GM21576 (cell line): ENCODE data around the gene PUS7L.
"Not testable (repeated sequence)": the region's sequence is repeated elsewhere in the genome, so short reads cannot be mapped to it uniquely, and the experiment has no call there.

Experiments
- ATAC-seq: cut with Tn5 transposase; IDR thresholded peaks from one replicate; pipeline ENCODE4 v1.9.1; 2021; ENCODE audit warnings: mild to moderate bottlenecking, moderate library complexity; ENCODE audit not compliant: unreplicated experiment

The PUS7L gene

GRCh38 chr12:43750814-43751213 lies 7.8 kb downstream of the PUS7L start:
- ATAC-seq: no peak

DNA sequence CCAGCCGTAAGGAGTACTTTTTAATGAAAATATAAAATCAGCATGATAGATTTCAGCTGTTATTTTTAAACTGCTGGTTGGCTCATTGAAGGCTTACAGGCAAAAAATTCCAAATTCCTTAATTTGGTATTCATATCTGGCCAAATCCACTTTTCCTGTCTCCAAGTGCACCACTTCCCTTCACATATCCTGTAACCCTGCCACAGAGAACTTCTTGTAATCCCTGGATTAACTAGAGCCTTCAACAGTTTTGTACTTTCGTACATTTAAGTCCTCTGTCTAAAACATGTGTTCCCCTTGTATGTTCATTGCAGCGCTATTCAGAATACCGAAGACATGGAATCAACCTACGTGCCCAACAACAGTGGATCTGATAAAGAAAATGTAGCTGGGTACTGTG lies 9.6 kb downstream of the PUS7L start:
- no peak for ATAC-seq

GRCh38 chr12:43744826-43745225 lies 13.8 kb downstream of the PUS7L start:
- no peak for ATAC-seq

DNA sequence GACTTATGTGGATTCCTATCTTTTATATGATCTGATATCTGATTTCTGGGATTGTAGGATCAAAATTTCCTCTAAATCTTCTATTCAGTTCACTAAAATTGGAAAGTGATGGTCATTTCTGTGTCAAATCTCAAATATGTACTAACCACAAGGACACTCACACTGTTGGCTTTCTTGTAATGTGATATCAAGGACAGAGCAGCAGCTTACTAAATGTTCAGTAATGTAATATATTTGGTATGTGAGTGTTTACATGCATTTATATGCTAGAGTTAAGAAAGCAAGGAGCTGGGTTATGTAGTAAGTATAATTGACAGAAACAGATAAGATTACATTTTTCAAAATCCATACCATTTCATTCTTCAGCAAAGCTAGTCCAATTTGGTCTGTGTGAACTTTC lies 16.5 kb downstream of the PUS7L start:
- ATAC-seq: no peak

- peak; percentile 67 for ATAC-seq
These were observed 18.0 kb downstream of the PUS7L start for GRCh38 chr12:43740511-43741100.

GRCh38 chr12:43737646-43738045 lies 20.9 kb downstream of the PUS7L start:
- ATAC-seq: no peak

- ATAC-seq: no peak
These were observed 21.6 kb downstream of the PUS7L start for GRCh38 chr12:43736927-43737440.

DNA sequence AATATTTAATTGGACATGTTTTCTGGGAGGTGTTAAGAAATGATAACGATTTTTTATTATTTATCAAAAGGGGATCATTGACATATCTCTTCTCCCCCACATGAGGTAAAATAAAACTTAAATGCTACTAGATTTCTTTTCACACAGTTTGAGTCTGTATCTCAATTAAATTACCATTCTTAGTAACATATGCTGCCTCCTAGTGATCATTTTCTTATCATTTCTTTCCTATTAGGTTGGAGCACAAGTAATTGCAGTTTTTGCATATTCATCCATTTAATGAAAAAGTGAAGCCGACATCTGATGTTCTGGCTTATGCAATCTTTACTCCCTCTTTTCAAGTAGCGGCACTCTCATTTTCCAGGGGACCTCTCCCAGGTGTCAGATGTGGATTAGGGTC lies 24.9 kb downstream of the PUS7L start:
- ATAC-seq: no peak

DNA sequence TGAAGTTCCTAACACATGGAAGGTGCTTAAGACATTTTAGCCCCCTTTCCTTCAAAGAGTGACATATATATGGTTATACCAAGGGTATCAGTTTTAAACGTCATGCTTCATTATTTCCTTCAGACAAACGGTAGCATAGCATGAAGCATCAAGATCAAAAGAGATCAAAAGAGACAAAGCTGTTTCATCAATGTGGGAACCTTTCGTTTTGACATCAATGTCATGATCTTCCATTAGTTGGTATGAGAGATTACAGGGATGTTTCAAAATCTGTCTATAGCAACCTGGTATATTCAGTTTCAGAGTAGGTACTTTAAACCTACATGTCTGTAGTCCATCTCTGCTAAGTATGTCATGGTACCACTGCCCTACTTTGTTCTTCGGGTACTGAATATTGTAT lies 28.3 kb downstream of the PUS7L start:
- ATAC-seq: no peak

GRCh38 chr12:43728698-43729097 lies 29.9 kb downstream of the PUS7L start:
- no peak for ATAC-seq

DNA sequence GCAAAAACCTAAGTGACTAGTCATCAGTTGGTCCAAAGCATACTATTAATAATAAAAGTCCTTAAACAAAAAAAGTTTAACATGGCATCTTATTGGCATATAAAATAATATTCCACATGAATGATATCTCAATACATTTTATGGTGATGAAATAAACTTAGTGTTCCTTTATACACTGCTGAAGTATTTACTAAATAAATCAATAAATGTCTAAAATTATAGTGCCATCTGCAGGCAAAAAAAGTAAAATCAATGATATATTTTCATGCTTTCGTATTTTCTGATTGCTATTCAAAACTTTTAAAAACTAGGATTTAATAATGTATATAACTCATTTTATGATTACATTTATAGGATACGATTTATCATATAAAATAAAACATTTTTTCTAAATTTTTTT lies 30.5 kb downstream of the PUS7L start:
- no peak for ATAC-seq

GRCh38 chr12:43723134-43723533 lies 35.5 kb downstream of the PUS7L start:
- ATAC-seq: no peak

GRCh38 chr12:43722621-43723020 lies 36.0 kb downstream of the PUS7L start:
- ATAC-seq: no peak

GRCh38 chr12:43711348-43711747 lies 47.2 kb downstream of the PUS7L start:
- no peak for ATAC-seq

DNA sequence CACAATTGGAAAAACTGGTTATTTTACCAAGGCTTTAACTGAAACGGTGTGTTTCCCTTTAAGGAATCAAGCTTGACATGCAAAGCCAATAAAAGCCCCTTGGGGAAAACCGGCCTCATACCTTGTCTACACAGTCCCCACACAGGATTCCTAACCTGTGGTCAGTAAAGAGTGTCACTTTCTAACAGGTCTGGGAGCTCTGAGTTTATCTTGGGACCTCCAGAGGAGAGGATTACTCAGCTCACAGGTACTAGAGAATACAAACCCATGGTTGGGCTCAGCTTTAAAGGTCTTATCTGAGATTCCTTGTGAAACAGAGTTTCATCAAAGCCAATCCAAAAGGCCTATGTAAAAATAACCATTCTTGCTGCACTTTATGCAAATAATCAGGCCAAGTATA lies 54.8 kb downstream of the PUS7L start:
- ATAC-seq: not testable (repeated sequence)

GRCh38 chr12:43701194-43701593 lies 57.4 kb downstream of the PUS7L start:
- ATAC-seq: not testable (repeated sequence)

DNA sequence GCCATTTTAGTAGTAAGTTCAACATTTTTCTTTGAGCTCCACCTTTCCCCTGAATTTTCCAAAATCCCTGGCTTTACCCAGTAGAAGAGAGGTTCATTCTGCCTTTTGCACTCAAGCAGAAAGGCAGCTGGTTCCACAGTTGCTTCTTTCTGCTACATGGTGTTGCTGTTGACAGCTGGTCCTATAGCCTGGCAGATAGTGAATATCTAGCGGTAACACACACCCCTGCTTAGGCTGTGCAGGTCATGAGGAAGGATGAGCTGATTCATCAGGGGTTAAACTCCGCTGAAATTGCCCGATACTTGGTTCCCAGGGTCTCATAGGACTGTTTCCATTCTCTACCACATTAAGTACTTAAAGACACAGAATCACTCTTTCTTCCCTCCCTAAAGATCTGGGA lies 62.4 kb downstream of the PUS7L start:
- no peak for ATAC-seq

DNA sequence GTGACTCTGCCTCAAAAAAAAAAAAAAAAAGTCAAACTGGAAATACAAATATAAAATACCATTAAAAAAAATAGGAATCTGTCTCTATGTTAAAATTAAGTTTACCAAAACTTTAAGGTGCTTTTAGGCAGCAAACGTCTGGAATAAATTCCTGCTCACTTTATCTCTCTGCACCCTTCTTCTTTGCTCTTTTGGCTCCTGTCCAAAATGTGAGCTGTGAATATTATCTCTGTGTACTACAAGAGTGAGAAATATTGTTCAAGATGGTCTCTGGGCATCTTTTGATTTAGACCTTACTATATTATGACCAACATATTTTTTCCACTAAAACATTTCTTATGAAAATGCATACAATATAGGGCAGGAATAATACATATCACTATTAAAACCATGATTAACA lies 63.7 kb downstream of the PUS7L start:
- ATAC-seq: no peak

DNA sequence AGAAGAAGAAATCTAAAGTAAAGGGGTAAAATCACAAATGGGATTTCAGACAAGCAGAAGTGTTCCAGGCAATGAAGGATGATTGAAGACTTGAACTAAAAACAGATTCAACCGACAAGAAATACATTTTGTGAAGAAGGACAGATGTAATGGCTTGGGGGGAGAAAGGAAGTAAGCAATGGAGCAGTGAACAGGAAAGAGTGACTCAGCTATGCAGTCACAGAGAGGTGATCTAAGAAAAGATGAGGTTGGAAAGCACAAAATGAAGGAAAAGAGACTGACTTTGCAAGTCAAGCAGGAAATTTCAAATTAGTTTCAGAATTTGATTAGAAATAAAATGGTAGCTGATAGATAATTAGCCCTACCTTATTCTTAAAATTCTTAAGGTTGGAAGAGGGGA lies 66.5 kb downstream of the PUS7L start:
- ATAC-seq: no peak

DNA sequence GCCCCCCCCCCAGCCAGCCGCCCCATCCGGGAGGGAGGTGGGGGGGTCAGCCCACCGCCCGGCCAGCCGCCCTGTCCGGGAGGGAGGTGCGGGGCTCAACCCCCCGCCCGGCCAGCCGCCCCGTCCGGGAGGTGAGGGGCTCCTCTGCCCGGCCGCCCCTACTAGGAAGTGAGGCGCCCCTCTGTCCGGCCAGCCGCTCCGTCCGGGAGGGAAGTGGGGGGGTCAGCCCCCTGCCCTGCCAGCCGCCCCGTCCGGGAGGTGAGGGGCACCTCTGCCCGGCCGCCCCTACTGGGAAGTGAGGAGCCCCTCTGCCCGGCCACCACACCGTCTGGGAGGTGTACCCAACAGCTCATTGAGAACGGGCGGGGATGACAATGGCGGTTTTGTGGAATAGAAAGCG lies 73.1 kb downstream of the PUS7L start:
- ATAC-seq: not testable (repeated sequence)

DNA sequence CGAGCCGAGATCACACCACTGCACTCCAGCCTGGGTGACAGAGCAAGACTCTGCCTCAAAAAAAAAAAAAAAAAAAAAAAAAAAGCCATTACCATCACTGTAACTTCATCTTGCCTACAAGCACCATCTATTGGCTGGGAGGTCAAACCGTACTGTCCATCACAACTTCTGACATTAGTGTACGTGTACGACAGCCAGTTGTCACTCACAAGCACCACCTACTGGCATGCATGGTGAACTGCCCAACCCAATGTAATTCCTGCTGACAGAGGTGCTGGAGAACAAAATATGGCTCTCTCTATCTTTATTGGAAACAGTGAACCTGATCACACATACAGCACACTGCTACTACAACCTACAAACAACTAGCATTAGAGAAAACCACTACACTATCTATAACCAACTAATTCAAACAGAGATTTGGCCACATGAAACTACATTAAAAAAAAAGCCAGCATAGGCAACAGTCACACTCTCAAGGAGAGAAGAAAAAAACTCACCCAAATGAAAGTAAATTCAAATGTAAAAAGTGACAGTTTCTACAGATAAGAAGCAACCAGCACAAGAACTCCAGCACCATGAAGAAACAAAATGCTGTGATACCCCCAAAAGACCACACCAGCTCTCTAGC lies 82.3 kb downstream of the PUS7L start:
- peak; percentile 95 for ATAC-seq

DNA sequence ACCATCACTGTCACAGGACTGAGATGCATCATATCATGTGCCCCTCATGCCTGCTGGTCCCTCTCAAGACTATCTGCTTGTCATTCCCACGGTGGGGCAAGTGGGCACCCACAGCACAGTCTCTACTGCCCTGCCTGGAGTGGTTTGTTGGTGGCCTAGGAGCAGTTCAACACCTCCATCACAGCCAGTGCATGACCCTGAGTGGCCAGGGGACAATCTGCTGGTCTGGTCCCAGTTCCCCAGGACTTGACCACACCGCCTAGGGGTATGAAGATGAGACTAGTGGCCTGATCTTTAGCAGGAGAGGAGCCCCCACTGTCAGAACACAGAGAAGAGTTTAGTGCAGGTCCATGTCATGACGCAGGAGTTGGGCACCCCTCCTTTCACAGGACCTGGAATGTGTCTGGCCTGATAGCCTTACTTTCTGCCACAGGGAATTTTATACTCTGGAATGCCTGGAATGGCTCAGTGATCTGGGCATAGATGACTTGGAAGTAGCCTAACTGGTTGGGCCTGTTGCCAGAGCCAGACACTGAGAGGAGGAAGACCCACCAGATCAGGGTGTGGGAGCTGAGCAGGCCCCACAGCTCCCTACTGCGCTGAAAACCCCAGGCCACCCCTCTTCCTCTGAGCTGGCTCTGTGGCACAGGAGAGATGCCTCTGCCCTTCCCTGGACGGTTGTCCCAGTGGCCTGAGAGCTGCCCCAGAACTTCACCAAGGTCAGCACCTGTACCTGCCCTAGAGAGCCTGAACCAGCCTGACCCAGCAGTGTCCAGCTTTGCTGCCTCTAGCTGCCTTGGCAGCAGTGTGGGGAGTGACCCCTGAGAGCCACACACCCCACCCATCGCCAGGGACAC lies 83.3 kb downstream of the PUS7L start:
- no peak for ATAC-seq
